Transverse colon (tissue), 4 donors: Measurements from ENCODE around the gene DMD.

Source experiments
- EP300 ChIP-seq: sonication (generic); formaldehyde crosslinking; IDR thresholded peaks from one replicate; pipeline ENCODE4 v1.6.1; 2017; ENCODE audit warnings: antibody characterized with exemption, low read depth
- POLR2A ChIP-seq: fragments of 450-650 bp; IDR thresholded peaks from one replicate; pipeline ENCODE4 v1.6.1; 2016; ENCODE audit warnings: antibody characterized with exemption, mild to moderate bottlenecking, moderate library complexity
- POLR2AphosphoS5 ChIP-seq, 3 donors: sonication (generic); formaldehyde crosslinking; IDR thresholded peaks; one replicate each; pipeline ENCODE4 v1.6.1; 2016; ENCODE audit warnings: antibody characterized with exemption in 3 of 3
- TF ChIP-seq, protein P1 (sequence below), 5 experiments: fragments of 200-600 bp in 3 of 5; fragments of 450-650 bp in 2 of 5; sonication (generic) in 3 of 5; IDR thresholded peaks; 1 replicate in 2 of 5; 2 replicates in 3 of 5; pipeline ENCODE4 v1.5.1; 2016 to 2017; ENCODE audit warnings: antibody characterized with exemption in 5 of 5, inconsistent platforms in 3 of 5, mild to moderate bottlenecking in 2 of 5, moderate library complexity in 1 of 5

DNA sequence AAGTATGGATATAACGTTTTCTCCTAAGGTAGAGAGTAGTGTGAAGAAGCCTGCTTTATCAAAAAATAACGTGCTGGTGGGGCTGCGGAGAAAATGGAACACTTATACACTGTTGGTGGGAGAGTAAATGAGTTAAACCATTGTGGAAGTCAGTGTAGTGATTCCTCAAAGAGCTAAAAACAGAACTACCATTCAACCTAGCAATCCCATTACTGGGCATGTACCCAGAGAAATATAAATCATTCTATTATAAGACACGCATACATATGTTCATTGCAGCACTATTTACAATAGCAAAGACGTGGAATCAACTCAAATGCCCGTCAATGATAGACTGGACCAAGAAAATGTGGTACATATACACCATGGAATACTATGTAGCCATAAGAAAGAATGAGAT, 196.4 kb downstream of the DMD start:
- TF ChIP-seq, protein P1, sequence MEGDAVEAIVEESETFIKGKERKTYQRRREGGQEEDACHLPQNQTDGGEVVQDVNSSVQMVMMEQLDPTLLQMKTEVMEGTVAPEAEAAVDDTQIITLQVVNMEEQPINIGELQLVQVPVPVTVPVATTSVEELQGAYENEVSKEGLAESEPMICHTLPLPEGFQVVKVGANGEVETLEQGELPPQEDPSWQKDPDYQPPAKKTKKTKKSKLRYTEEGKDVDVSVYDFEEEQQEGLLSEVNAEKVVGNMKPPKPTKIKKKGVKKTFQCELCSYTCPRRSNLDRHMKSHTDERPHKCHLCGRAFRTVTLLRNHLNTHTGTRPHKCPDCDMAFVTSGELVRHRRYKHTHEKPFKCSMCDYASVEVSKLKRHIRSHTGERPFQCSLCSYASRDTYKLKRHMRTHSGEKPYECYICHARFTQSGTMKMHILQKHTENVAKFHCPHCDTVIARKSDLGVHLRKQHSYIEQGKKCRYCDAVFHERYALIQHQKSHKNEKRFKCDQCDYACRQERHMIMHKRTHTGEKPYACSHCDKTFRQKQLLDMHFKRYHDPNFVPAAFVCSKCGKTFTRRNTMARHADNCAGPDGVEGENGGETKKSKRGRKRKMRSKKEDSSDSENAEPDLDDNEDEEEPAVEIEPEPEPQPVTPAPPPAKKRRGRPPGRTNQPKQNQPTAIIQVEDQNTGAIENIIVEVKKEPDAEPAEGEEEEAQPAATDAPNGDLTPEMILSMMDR (IDR thresholded peaks at IDR 0.05): no peak
- TF ChIP-seq POLR2A (no peak), EP300 (no peak), POLR2AphosphoS5 (IDR thresholded peaks at IDR 0.05) (no peak)
